Measurements from ENCODE around the gene TNFAIP1.
"Not testable (repeated sequence)": the region's sequence is repeated elsewhere in the genome, so short reads cannot be mapped to it uniquely, and the experiment has no call there.

Gene TNFAIP1

DNA sequence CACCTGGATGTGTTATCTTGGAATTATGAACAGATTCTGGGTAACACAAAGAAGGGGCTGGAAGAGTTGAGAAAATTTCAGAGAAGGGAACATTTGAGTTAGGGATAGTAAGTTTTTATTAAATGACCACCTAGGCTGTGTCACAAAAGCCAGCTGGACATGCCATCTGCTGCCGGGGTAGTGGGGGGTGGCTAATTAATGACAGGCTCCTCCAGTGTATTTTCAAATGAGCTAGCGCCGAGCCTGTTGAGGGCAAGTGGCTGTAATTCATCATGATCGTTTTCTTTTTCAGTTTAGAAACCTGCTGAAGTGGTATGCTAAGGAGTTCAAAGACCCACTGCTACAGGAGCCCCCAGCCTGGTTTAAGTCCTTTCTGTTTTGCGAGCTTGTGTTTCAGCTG is 10.3 kb upstream of the TNFAIP1 start:
- DNase-seq, result no peak

DNA sequence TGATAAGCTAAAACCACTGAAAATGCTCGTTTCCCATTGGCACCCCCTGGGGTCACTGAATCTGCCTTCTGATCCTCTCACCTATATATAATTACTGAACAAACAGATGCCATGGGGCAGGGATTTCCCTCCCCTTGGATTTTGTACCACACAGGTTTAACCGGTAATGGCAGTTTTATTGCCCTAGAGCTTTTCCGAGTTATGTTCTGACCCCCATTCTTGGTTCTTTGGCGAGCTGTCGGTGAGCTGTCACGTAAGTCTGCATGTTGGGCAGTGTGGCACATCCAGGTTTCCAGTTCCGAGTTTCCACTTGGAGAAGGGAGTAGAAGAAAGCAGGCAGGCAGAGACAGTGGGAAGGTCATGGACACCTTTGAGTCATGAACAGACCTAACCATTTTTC is 9.4 kb upstream of the TNFAIP1 start:
- DNase-seq, result no peak

DNA sequence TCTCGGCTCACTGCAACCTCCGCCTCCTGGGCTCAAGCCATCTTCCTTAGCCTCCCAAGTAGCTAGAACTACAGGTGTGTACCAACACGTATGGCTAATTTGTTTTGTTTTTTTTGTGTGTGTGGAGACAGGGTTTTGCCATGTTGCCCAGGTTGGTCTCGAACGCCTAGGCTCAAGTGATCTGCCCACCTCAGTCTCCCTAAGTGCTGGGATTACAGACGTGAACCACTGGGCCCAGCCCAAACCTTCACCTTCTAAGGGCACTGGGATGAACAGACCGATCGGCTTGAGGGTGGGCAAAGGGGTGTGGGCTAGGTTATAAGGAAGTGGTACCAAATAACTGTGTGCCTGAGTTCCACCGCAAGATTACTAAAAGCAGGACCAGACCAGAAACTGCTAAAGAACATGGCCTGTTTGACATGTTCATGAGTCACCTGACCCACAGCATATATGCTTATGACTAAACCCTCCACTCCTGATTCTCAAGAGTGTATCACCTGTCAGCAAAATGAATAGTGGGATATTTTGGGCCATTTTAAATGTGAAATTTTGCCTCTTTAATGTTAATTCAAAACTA is 8.4 kb upstream of the TNFAIP1 start:
- DNase-seq, result no peak

DNA sequence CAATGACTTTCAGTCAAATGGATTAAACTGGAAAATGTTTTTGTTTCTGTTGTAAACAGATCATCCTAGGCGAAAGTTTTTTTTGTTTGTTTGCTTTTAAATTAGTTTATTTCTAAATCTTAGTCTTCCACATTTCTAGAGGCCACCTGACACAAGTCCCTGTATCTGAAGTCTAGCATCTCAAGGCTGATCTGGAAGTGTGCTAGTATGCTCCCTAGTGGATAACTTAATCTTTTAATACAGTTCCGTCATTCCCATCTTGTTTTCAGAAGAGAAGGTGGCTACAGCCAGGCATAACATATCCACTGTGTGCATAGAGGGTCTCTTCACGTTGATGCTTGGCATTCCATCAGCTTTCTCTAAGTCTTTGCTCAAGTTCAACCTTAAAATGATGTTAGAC is 7.9 kb upstream of the TNFAIP1 start:
- no peak for DNase-seq

DNA sequence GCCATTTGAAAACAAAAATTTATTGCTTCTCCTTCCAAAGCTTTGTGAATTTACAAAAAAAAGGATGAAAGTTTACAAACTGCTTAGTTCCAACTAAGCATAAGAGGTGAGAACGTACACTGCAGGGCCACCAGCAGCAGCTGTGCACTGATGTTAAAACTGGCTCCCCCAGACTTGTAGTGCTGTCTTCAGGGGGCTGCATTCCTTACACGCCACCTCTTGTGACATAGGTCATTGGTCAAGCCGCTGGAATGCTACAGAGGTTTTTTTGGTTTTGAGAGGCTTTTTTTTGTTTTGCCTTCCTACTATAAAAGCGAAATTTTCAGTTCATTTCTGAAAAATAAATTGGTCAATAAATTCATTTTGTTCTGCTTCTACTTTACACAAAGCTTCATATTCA is 7.2 kb upstream of the TNFAIP1 start:
- no peak for DNase-seq

DNA sequence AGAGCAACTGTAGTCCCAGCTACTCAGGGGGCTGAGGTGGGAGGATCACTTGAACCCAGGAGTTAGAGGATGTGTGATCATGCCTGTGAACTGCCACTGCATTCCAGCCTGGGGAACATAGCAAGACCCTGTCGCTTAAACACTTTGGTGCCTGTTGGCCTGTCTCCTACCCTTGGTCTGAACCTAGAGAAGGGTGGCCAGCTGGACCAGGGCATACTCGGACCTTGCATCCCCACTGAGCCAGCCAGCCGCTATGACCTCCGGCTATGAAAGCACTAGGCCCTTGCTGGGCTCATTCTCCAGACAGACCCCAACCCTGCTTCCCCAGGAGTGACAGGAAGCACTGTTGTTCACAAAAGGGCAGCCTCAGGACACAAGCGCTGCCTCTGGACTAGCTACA is 4.9 kb upstream of the TNFAIP1 start:
- DNase-seq, result no peak

DNA sequence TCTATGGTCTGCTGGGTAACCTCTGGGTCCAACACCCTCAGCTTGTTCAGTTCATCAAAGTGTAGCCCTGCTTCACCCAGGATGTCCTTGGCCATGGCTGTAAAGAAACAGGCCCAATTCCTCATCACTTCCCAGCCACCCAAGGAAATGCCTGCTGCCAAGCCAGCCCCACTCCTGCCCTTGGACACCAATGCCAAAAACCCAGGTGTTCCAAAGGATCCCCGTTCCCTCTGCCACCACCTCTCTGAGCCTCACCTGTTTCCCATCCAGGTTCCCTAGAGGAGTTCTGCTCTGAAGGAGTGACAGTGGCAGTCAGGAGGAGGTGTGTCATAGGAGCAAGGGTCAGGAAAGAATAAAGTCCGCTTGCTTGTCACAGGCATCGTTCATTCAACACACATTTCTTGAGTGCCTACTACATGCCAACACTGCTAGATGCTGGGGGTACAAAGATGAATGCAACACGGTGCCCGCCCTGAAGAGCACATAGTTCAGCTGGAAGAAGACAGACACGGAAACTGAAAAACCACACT is 3.6 kb upstream of the TNFAIP1 start:
- no peak for DNase-seq

DNA sequence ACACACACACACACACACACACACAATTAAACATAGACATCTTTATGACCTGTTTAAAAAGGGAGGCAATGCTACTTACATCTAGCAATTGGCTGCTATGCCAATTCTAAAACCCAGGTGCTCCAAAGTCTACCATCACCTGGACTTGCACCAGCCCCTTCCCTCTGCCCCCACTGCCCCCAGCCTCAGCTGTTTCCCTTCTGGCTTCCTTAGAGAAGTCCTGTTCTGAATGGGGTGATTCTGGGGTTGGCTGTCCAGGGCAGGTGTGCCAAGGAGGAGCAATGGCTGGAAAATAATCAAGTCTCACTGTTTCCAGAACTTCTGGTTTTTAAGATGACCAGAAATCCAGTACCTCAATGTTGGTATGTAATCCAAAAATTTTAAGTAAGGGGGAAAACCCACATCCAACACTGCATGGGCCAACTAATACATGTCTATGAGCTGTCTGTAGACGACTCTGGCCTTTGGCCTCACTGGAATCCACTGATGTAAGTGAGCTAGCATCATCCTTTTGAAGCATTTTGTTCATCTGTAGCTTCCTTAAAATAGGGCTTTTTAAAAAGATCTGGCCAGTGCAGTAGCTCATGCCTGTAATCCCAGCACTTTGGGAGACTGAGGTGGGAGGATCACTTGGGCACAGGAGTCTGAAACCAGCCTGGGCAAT is 2.3 kb upstream of the TNFAIP1 start:
- no peak for DNase-seq

DNA sequence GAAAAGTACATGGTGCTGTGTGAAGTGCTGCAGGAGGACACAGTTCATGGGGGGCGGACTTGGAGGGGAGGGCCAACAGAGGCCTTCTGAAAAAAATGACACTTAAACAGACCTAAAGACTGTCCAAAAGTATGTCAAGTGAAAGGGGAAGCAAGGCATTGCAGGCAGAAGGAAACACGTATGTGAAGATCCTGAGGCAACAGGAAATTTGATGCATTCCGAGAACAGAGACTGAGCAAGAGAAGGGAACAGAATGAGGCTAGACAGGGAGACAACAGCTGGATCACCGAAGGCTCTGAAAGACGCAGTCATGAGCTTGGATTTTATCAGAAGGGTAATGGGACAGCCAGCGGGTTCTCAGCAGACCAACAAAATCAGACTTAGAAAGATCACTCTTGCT is 1.4 kb upstream of the TNFAIP1 start:
- peak; percentile 61 to 68 for DNase-seq

DNA sequence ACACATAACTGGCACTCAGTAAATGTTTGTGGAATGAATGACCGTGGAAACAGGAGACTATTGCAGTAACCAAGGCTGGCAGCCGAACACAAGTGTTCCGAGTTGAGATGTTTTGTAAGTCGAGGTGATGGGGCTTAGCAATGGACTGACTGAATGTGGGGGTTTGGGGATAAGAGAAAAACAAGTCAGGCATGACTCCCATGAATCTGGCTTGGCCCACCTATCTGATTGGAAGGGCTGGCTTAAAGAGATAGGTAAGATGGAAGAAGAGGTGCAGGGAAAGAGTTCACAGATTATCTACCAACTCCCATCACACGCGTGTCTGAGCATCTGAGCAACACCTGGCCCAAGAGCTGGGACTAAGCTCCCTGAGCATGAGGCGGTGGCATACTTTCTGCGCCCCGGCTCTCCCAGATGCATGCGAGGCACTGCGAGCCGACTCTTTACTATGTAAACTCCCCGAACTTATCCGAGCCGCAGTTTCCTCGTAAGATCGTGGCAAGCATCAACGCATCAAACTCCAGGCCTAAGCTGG is 828 bp upstream of the TNFAIP1 start:
- no peak for DNase-seq

DNA sequence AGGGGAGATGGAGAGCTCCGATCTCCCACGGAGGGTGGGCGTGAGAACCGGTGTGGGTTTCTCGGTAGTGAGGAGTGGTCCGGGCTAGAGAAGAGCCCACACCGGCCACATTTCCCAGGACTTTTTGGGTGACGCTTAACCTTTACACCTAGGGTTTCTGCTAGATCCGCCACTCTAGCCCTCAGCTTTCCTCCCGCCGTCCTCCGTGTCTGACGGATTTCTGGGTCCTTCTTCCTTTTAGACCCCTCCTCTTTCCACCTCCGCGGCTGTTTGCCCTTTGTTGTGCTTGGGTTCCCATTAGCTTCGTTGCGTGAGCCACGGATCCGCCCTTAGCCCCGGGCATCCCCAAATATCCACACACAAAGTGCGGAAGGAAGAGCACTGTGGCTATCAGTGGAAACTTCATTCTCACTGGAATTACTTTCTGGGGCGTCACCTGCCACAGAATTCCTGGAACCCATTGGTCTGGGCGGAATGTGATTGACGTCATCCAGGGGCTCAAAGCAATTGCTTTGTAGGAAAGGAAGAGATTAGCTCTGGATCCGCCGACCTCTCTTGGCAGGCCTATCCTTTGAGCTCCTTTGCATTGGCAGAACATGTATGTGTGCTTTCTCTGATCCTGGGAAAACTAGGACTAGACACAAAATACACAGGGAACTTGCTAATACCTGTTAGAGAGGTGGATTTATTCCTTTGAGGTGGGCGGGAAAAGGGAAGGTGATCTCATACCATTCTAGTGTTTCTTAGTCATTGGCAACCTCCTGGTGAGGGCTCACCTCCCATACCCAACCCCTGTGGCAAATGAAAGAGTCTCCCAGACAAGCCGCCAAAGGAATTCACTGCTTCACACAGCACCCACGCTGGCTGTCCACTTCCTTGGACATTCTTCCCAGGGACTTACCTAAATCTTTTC is 654 bp downstream of the TNFAIP1 start:
- DNase-seq, result no peak

DNA sequence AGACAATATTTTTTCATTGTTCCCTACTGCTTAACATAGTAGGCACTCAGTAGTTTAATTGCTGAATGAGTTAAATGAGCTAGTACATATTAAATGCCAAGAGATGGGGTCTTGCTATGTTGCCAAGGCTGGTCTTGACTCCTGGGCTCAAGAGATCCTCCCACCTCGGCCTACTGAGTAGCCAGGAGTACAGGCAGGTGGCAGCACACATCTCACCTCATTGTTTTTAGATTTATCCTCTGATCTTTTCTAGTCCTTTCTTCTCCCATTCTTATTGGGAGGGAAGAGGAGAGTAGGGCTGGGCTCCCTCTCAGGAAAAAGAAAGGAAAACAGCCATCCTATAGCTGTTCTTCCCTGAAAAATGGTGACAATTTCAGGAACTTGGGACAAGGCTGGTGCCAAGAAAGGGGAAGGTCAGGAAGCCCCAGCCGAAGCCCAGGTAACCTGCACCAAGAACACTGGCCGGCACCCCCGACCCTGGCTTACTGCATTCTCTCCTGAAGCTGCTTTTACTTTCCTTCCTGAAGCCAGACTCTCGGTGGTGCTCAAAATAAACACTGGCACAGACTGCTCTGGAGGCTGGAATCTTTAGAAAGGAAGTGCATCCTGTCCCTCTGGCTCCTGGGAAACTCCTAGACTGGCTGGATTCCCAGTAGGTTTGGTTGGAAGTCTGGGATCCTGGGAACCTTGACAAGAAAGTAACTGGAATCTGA is 2.7 kb downstream of the TNFAIP1 start:
- no peak for DNase-seq

DNA sequence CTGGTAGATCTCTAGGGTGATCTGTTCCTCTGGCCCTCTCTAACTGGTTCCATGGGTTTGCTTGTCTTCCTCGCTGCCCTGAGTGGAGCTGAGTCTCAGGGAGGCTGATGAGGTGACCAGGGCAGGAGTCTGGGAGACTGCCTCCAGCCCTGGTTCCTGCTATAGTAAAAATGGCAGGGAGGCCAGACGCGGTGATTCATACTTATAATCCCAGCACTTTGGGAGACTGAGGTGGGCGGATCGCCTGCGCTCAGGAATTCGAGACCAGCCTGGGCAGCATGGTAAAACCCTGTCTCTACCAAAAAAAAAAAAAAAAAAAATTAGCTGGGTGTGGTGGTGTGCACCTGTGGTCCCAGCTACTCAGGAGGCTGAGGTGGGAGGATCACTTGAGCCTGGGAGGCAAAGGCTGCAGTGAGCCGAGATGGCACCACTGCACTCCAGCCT is 3.2 kb downstream of the TNFAIP1 start:
- DNase-seq, result not testable (repeated sequence)

DNA sequence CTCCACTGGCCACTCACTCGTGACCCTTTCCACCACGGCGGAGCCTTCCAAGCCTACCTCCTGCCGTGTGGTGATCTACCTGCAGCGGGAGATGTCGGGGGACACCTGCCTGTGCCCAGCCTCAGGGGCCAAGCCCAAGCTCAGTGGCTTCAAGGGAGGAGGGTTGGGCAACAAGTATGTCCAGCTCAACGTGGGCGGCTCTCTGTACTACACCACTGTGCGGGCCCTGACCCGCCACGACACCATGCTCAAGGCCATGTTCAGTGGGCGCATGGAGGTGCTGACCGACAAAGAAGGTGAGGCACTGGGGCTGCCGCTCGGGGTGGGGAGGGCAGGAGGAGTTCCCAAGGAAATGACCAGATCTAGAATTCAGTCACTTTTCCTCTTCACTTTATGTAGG is 3.9 kb downstream of the TNFAIP1 start:
- DNase-seq, result no peak

DNA sequence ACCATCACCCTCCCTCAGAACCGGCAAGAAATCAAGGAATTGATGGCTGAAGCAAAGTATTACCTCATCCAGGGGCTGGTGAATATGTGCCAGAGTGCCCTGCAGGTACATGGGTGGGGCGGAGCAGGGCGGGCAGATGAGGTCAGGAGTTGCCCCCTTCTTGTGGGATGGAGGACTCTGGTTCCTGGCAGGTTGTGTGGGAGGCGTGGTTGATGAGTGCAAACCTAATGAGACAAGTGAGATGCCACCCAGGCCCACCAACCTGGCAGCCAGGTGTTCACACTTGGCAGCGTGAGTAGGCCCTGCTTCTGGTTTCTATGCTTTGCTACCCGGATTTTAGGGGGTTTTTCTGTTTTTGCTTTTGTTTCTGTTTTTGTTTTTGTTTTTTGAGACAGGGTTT is 4.8 kb downstream of the TNFAIP1 start:
- no peak for DNase-seq

DNA sequence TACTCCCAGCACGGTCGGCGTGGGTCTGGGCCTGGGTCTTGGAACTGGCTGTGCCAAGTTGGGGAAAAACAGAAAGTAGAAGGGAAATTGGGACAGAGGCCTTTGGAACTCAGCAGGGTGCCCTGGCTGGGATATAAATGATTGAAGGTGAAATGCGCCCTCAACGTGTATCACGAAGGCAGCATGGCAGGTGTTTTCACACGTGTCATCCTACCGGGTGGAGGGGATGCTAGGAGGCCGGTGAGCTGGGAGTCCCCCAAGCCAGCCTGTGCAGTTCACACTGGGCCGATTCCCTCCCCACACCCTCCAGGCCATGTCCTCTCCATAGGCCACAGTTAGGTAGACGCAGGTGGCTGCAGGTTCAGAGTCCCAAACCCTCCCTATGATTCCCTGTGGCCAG is 6.0 kb downstream of the TNFAIP1 start:
- no peak for DNase-seq

DNA sequence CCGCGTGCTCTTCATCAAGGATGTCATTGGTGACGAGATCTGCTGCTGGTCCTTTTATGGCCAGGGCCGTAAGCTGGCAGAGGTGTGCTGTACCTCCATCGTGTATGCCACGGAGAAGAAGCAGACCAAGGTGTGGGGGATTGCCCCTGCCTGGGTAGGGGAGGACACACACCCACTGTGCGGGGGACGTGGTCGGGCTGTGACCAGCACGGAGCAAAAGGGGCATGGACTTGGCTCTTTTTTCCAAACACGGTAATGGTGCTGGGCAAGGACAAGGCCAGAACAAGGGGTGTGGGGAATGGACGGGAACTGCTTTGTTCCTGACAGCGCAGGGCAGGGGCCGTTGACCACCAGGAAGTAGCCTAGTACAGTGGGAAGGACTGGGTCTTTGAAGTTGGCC is 6.8 kb downstream of the TNFAIP1 start:
- DNase-seq, result no peak

DNA sequence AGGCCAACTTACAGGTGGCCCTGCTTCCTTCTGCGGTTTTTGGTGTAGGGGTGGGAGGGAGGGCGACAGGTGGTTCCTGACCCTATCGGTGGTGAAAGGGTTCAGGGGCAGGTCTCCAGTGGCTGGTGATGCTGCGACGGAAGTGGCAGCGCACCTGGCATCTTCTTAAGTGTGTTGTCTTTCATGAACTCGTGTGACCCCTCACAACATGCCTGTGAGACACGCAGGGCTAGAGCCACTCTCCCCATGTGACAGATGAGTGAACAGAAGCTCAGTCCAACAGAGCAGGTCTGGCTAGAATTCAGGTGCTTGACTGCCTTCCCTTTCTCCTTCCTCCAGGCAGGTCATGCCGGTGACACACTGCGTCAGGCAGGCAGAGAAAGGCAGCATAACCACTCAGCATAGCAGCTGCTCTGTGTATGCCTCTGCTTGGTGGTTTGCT is 8.0 kb downstream of the TNFAIP1 start:
- DNase-seq, result no peak

DNA sequence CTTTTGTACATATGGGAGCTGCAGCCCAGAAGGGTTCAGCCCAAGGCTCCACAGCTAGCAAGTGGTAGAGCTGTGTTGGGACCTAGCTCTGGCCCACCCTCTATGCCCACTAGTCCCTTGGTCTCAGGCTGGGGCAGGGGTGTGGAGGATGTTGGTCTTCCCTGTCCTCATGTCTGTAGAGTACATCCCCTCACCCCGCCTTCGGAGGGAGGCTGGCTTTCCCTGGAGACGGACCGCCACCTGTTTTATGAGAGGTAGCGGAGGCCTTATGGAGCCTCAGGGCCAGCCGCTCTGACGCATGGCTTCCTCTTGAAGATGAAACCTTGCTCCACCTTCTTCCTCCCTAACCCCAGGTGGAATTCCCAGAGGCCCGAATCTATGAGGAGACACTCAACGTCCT is 8.4 kb downstream of the TNFAIP1 start:
- DNase-seq, result no peak

DNA sequence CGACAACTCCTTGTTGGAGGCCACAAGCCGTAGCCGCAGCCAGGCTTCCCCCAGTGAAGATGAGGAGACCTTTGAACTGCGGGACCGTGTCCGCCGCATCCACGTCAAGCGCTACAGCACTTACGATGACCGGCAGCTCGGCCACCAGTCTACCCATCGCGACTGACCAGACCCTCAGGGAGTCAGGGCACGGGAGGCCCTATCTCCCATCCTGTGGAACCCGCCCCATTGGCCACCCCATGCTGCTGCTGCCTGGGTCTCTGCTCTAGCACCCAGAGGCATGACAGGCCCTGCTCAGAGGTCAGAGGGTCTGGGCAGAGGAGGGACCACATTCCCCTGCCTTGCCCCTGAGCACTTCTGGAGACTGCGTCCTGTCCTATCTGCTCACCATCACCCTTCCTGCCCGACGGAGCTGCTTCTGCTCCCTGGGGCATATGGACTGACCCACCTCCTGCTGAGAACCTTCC is 8.9 kb downstream of the TNFAIP1 start:
- DNase-seq, result no peak

DNA sequence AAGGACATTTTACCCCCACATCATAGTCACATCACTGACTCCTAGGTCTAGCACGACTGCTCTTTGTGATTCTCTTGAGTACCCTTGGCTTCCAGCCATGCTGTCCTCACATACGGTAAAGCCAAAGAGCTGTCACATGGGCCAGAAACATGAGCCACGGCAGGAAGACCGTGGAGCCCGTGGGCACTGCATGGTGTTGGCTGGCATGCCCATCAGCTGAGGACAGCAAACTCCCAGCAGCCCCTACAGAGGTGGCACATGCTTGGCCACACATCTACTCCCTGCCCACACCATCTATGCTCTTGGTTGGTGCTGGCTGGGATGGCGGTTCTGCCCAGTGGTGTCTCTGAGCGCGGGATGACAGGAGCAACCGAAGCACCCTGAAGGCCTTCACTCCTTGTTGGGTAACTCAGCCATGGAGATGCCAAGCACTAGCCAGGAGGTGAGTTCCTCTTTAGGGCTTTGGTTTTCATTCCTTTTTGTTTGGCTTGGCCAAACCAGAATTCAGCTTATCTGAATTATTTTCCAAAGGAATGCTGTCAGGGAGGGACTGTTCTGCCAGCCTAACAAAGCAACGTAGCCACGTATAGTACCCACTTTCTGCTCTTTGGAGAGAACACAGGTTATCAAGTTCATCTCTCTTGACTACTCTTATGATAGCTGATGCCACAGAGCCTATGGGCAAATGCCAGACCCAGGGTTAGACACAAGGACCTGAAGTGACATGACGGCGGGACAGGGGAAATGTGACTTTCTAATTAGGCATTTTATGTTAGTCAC is 10.0 kb downstream of the TNFAIP1 start:
- no peak for DNase-seq

DNA sequence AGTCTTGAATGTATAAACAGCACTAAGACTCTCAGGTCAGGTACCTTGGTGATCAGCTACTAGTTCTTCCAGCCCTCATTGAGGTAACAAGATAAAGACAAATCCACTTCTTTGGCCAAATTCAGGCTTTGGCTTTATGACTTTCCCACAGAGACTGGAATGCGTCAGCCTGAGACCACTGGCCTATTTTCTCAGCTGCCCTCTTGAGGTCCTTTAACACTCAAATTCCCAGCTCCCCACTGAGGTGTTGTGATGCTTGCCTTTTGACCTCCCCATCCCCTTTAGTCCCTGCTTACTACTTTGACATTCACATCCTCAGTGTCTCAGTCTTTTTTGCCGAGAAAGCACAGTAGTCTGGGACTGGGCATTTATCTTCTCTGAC is 10.6 kb downstream of the TNFAIP1 start:
- DNase-seq, result no peak
